ENCODE data around the gene ZNF528.

DNA sequence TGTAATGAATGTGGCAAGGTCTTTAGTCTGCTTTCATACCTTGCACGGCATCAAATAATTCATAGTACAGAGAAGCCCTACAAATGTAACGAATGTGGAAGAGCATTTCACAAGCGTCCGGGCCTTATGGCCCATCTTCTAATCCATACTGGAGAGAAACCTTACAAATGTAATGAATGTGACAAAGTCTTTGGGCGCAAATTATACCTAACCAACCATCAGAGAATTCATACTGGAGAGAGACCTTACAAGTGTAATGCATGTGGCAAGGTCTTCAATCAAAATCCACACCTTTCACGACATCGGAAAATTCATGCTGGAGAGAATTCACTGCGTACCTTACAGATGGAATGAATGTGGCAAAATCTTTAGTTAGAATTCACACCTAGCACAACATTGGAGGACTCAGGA lies 31.2 kb upstream of the ZNF528 start:
- no peak for TF ChIP-seq CEBPB (IDR thresholded peaks at IDR 0.05)
- no peak for TF ChIP-seq FOXM1 (IDR thresholded peaks at IDR 0.05; ENCODE audit: borderline replicate concordance, low read depth)
- TF ChIP-seq CREB1 (IDR thresholded peaks at IDR 0.05; ENCODE audit: low read depth), result no peak
- TF ChIP-seq, protein P1, sequence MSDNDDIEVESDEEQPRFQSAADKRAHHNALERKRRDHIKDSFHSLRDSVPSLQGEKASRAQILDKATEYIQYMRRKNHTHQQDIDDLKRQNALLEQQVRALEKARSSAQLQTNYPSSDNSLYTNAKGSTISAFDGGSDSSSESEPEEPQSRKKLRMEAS (IDR thresholded peaks at IDR 0.05), result no peak
- TF ChIP-seq EP300 (IDR thresholded peaks at IDR 0.05; ENCODE audit: borderline replicate concordance), result no peak
- TF ChIP-seq NFIC (IDR thresholded peaks at IDR 0.05), result no peak
- no peak for TF ChIP-seq RAD21 (IDR thresholded peaks at IDR 0.05; ENCODE audit: low read depth)
- TF ChIP-seq, protein P2, sequence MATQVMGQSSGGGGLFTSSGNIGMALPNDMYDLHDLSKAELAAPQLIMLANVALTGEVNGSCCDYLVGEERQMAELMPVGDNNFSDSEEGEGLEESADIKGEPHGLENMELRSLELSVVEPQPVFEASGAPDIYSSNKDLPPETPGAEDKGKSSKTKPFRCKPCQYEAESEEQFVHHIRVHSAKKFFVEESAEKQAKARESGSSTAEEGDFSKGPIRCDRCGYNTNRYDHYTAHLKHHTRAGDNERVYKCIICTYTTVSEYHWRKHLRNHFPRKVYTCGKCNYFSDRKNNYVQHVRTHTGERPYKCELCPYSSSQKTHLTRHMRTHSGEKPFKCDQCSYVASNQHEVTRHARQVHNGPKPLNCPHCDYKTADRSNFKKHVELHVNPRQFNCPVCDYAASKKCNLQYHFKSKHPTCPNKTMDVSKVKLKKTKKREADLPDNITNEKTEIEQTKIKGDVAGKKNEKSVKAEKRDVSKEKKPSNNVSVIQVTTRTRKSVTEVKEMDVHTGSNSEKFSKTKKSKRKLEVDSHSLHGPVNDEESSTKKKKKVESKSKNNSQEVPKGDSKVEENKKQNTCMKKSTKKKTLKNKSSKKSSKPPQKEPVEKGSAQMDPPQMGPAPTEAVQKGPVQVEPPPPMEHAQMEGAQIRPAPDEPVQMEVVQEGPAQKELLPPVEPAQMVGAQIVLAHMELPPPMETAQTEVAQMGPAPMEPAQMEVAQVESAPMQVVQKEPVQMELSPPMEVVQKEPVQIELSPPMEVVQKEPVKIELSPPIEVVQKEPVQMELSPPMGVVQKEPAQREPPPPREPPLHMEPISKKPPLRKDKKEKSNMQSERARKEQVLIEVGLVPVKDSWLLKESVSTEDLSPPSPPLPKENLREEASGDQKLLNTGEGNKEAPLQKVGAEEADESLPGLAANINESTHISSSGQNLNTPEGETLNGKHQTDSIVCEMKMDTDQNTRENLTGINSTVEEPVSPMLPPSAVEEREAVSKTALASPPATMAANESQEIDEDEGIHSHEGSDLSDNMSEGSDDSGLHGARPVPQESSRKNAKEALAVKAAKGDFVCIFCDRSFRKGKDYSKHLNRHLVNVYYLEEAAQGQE (IDR thresholded peaks at IDR 0.05; ENCODE audit: low read depth), result no peak
- no peak for TF ChIP-seq TAF1 (IDR thresholded peaks at IDR 0.05; ENCODE audit: low read depth)
- TF ChIP-seq YY1 (IDR thresholded peaks at IDR 0.05; ENCODE audit: low read depth), result no peak
- TF ChIP-seq TEAD4 (IDR thresholded peaks at IDR 0.05), result no peak
- TF ChIP-seq ZBTB7A (IDR thresholded peaks at IDR 0.05; ENCODE audit: low read depth), result no peak
- TF ChIP-seq TCF12 (IDR thresholded peaks at IDR 0.05; ENCODE audit: low read depth), result no peak
